ENCODE measurements around the gene PIWIL4.

The PIWIL4 gene

DNA sequence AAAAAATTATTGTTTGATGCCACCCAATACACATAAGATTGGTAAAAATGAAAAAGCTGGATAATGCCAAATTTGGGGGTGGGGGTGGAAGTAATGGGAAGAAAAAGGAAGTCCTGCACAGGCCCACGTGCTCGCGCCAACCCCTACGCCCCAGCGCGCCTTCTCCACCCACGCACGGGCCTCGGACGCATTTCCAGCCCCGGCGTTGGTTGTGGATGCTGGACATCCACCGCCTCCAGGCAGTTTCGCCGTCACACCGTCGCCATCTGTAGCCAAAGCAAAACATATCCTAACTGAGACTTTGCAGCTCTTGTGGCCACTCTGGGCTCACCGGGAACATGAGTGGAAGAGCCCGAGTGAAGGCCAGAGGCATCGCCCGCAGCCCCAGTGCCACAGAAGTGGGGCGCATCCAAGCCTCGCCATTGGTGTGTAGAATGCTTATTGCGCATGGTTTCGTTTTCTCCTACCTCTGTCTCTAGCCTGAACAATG, at the start of gene PIWIL4:
Gene PIWIL4, plus strand, starts transcription at position 188 of the 490 bp plus-strand sequence. Its CDS starts 151 bp downstream, at position 339.
- no peak for DNase-seq

DNA sequence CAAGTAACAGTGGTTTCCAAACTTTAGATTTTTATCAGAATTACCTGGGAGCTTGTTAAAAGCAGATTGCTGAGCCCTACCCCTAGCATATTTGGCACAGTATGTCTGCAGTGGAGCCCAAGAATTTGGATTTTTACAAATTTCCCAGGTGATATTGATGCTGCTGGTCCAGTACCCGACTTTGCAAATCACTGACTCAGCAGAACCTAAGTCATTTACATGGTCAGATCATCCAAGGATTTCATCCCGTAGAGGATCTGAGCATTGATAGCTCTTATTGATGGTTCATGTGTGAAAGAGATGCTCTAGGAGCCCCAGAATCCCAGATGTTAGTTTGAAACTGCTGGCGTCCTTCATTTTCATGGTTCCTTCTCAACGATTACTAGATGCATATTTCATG, 48.9 kb upstream of the PIWIL4 start:
- no peak for DNase-seq

DNA sequence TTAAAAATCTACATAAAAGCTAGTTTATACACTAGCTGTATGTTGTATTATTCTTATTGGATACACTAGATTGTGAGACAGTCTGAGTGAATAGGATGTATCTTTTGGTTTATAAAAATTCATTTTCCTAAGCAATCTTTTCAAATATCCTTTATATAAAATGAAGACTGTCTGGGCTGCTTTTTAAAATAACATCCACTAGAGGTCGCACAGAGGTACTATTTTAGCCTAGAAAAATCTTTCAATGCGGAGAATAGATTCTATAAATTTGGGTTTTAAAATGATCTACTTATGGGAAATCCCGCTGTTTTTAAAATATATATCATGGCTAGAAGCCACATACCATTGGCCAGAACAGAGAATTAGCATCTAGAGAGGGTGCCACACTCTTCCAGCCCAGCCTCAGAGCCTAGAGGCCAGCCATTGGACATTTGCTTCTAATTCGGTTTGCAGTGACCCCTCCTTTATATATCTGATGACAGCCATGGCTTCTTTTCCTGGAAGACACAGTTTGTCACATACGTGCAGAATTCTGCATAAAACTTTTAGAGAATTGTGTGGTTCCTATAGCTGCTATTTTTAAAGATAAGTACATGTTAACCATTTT, 47.6 kb upstream of the PIWIL4 start:
- no peak for DNase-seq

DNA sequence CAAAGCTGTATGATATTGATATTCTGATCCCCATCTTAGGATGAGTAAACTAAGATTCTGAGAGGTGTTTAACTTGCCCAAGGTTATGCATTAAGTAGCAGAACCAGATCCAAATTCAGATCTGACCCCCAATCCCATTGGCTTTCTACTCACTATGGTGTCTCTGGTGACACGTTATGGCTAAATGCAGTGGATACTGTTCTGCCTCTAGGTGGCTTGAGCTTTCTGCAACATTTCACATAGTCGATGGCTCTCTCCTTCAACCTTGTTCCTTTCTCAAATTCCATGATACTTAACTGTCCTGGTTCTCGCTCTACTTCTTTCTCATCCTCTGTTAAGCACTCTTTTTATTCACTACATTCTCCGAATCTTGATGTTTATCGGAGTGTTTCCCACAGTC, 45.5 kb upstream of the PIWIL4 start:
- no peak for DNase-seq

DNA sequence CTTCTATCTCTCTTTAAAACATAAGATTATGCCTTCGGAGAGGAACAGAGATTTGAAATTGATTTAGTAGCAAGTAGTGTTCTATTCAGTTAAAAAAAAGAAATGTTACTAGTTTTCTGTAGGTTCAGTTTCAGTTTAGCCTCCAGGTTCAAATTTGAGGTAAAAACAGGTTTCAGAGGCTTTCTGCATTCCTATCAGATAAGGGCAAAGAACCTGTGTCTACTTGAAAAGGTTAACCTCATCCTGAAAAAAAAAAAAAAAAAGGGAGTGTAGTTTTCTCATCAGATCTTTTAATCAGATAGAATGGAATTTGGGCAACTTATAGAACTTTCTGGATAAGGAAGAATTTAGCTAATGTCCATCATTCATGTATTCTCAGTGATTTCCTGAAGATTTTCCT, 42.8 kb upstream of the PIWIL4 start:
- no peak for DNase-seq

DNA sequence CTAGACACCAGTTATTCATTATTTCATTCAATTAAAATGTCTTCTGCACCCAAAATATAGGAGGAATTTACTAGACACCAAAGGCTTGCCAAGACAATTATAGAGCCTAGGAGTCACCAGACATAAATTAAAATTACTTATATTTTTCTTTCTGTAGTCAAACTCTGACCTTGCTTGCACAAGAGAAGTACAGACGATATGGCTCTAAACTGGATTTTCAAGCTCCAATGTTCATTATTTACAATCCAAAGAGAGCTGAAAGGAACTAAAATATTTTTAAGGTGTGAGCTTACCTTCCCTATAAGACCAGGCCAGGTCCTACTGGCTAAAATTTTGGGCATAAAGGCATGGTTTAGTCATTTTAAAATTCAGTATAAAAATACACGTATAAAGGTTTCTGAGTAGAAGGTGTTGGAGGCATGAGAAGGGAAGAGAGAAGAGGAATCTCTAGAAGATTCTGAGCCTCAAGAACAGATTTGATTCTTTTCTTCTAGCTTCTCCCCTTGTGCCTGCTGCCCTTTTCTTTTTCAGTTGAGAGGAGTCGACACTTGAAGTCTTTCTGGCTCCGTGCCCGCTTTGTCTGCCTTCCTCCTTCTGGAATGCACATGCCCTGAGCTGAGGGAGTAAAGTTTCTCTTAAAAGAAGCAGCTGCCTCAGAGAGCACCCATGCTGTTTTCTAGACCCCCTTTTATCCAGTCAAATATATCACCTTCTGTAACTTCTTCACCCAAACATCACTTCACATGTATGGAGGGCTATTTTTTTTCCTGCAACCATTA, 41.4 kb upstream of the PIWIL4 start:
- DNase-seq: no peak

DNA sequence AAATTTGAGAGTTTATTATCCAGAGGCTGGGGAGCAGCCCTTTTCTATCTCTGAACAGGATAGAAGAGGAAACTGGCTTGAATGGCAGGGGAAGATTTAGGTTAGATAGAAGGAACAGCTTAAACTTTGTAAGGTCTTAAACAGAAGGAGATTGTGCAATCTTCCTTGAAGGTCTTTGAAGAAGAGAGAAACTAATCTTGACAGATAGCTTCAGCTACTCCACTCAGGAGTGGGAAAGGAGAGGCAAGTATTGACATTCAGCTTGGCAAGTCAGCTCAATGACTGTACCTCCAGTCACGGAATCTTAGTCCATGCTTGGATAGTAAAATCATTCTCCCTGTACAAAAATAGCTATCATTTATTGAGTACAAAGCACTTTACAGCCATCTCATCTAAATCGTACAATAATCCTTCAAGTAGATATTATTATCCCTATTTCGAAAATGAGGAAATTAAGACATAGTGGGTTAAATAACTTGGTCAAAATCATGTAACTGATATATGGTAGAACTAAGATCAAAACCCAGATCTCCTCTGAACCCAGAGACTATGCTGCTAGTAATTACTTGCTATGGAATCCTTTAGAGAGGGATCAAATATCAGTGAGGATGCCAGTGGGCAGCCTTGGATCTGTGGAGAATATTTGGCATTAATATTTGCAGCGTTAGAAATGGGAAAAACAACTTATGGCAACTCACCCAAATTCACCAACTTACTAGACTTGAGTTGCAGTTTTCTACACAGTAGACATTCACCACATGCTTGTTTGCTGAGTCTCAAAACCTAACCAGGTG, 40.3 kb upstream of the PIWIL4 start:
- no peak for DNase-seq

DNA sequence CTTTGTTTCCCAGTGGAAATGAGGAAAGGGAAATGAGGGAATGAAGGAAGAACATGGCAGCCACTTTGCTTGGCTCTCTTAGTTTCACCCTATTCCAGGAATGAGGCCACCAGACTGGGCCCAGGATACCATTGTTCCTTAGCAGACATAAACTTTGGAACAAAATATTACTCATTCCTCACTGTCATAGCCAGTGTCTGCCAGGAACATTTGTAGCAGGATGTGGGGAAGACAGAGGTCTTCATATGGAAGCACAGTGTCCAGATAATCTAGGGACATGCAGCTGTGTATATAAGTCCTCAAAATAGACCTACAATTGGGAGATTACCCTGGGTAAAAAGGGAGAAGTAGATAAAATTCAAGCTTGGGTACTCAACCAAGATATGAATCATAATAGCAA, 38.6 kb upstream of the PIWIL4 start:
- no peak for DNase-seq

DNA sequence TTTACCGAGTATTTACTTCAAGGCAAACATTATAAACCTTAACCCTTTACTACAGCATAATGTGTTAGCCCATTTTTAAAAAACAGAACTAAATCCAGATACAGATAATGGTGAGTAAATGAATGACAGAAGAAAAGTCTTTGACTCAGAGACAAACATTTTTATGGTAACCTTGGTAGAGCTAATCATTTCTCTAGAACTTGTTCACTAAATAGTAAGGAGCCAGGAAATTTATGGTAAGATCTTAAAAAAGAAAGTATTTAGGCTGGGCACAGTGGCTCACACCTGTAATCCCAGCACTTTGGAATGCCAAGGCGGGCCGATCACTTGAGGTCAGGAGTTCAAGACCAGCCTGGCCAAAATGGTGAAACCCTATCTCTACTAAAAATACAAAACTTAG, 35.0 kb upstream of the PIWIL4 start:
- no peak for DNase-seq

DNA sequence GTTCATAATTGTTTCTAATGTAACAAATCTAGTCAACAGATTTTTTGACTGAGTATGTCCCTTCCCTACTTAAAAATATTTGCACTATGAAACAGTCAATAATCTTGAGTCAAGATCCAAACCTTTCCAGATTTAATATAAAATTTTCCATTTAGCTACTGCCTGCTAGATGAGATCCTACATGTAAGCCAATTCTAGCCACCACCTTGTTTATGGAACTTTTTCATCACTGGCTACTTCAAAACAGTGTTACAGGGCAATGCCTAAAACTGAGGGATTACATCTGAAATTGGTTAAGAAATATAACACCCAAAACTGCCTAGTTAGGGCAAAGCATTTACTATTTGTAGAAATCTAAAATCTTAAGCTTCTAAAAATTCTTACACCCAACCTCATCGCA, 34.0 kb upstream of the PIWIL4 start:
- no peak for DNase-seq

DNA sequence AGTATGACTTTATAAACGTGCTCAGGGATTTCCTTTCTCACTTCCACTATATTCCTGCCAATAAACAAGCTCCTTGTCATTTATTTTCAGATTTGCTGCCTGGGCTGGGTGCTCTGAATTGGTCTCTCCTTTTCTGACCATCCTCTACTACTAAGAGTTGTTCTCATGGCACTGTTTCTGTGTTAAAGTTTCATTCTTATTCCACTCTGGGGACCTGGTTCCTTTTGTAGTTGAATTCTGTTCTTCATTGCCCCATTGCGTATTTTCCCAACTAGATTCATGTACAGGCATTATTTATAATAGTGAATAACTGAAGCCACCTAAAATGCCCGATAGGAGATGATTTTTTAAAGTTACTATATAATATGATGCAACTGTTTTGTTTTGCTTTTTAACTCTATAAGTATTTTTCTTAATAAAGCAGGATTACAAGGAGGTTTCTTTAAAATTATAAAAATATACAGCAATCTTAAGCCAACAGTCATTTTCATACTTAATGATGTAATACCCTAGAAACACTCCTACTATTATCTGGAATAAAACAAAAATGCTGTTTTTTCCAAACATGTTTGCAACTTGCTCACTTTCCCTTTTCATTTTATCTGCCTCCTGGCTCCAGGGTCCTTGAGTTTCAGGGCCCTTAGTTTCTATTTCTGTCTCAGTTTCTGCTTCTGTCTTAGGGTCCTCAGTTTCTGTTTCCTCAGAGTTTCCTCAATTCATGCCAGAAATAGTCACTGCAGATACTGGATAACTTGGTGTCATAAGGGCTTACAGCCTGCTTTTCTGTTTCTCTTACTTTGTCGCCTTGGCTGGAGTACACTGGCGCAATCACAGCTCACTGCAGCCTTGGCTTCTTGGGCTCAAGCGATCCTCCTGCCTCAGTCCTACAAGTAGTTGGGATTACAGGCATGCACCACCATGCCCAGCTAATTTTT, 33.2 kb upstream of the PIWIL4 start:
- DNase-seq: no peak

DNA sequence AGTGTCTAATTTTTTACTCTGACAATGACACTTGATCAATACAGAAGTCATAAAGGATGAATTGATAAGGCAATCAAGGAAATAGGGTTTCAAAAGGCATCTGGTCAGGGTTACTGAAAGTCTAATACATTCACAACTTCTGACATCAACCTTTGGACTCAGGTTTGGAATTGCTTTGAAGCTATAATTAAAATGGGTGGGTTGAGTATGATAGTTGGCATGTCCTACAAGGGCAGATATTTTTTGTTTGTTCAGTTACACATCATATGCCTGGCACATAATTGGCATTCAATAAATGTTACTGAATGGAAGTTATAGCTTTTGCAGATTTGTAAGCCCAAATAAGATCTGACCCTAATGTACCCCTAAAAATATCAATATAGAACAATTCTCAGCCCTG, 30.8 kb upstream of the PIWIL4 start:
- no peak for DNase-seq

DNA sequence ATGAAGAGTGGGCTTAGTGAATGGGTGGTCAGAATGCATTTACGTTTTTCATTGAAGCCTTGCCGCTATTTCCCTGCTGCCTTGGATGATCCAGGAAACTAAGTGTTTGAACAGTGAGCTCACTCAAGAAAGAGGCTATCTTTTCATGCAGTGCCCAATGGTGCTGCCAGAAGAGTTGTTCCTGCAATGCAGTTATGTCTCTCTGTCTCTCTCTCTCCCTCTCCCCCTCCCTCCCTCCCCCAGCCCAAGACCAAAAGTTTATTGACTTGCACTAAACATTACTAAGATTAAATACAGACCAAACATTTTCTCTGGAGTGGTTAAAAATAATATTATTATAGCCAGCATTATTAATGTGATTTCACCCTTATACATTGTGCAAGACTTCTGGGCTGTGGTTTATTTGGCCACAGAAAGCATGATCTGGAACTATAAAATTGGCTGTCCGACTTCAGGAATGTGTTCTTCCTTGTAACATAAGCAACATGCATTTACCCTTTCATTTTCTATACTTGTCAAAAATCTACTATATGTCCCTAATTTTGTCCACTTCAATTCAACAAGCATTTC, 30.1 kb upstream of the PIWIL4 start:
- DNase-seq: no peak

DNA sequence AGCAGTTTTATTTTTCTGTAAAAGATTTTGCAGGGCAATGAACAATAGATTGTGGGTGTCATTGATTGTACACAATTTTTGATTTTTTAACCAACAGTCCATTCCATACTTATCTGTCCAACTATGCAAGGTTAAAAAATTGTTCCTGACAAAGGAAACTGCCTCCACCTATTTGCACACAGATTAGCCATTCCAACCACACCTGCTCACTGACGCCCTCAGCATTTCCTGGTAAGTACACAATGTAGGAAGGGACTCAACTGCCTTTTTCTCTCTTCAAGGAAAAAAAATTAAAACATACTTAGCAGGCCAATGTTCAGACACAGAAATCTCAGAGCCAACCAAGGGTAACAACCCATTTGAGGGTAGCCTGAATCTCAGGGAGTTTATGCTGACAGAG, 27.7 kb upstream of the PIWIL4 start:
- no peak for DNase-seq

DNA sequence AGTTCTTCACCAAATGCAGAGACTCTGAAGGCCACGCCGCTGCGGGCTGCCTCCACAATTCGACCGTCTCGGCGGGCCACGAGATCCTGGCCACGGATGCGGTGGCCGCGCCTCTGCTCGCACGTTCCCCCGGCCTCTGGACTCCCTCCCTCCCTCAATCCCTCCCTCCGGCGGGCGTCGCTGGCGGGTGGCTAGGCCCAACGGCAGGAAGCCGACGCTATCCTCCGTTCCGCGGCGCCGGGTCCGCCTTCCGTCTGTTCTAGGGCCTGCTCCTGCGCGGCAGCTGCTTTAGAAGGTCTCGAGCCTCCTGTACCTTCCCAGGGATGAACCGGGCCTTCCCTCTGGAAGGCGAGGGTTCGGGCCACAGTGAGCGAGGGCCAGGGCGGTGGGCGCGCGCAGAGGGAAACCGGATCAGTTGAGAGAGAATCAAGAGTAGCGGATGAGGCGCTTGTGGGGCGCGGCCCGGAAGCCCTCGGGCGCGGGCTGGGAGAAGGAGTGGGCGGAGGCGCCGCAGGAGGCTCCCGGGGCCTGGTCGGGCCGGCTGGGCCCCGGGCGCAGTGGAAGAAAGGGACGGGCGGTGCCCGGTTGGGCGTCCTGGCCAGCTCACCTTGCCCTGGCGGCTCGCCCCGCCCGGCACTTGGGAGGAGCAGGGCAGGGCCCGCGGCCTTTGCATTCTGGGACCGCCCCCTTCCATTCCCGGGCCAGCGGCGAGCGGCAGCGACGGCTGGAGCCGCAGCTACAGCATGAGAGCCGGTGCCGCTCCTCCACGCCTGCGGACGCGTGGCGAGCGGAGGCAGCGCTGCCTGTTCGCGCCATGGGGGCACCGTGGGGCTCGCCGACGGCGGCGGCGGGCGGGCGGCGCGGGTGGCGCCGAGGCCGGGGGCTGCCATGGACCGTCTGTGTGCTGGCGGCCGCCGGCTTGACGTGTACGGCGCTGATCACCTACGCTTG, 23.2 kb upstream of the PIWIL4 start, which contains the start of gene FUT4:
Gene FUT4, plus strand, starts transcription at position 227 of the 951 bp plus-strand sequence. Its CDS starts 213 bp downstream, at position 440.
- DNase-seq: peak; percentile 48

DNA sequence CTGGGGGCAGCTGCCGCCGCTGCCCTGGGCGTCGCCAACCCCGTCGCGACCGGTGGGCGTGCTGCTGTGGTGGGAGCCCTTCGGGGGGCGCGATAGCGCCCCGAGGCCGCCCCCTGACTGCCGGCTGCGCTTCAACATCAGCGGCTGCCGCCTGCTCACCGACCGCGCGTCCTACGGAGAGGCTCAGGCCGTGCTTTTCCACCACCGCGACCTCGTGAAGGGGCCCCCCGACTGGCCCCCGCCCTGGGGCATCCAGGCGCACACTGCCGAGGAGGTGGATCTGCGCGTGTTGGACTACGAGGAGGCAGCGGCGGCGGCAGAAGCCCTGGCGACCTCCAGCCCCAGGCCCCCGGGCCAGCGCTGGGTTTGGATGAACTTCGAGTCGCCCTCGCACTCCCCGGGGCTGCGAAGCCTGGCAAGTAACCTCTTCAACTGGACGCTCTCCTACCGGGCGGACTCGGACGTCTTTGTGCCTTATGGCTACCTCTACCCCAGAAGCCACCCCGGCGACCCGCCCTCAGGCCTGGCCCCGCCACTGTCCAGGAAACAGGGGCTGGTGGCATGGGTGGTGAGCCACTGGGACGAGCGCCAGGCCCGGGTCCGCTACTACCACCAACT, 22.4 kb upstream of the PIWIL4 start:
- peak; percentile 1 for DNase-seq

DNA sequence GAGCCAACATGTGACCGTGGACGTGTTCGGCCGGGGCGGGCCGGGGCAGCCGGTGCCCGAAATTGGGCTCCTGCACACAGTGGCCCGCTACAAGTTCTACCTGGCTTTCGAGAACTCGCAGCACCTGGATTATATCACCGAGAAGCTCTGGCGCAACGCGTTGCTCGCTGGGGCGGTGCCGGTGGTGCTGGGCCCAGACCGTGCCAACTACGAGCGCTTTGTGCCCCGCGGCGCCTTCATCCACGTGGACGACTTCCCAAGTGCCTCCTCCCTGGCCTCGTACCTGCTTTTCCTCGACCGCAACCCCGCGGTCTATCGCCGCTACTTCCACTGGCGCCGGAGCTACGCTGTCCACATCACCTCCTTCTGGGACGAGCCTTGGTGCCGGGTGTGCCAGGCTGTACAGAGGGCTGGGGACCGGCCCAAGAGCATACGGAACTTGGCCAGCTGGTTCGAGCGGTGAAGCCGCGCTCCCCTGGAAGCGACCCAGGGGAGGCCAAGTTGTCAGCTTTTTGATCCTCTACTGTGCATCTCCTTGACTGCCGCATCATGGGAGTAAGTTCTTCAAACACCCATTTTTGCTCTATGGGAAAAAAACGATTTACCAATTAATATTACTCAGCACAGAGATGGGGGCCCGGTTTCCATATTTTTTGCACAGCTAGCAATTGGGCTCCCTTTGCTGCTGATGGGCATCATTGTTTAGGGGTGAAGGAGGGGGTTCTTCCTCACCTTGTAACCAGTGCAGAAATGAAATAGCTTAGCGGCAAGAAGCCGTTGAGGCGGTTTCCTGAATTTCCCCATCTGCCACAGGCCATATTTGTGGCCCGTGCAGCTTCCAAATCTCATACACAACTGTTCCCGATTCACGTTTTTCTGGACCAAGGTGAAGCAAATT, 21.7 kb upstream of the PIWIL4 start:
- no peak for DNase-seq

DNA sequence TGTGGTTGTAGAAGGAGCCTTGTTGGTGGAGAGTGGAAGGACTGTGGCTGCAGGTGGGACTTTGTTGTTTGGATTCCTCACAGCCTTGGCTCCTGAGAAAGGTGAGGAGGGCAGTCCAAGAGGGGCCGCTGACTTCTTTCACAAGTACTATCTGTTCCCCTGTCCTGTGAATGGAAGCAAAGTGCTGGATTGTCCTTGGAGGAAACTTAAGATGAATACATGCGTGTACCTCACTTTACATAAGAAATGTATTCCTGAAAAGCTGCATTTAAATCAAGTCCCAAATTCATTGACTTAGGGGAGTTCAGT, 21.1 kb upstream of the PIWIL4 start:
- DNase-seq: no peak

DNA sequence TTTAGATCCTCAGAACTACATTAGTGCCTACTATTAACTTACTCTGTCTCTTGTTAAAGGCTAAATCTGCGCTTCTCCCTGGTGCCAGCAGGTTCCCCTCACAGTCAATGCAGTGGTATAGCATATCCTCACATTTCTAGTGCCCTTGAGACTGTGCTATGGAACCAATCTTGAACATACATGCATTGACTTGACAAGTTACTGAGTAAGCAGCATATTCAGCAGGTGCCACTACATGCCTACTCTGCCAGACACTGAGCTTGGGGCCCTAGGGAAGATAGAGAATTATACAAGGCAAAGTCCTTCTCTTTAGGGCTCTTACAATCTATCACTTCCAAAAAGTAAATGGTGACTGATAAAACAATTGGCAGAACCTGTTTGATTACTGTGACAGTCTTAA, 20.3 kb upstream of the PIWIL4 start:
- DNase-seq: no peak

DNA sequence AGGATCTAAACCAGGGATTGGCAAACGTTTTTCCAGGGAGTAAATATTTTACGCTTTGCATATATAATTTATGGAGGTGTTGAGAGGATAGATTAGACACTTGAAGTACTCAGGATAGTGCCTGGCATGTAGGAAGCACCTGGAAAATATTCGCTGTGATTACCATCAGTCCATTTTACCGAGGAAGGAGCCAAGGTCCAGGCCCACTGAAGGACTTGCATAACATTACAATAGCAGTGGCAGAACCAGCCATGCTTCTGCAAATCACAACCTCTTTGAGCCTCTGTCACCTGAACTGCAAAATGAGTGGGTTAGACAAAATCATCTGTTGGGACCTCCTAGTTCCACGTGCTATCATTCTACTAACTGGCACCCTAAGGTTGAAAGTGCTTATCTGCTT, 18.0 kb upstream of the PIWIL4 start:
- DNase-seq: no peak

All from activated T-cell treated with anti-CD3 and anti-CD28 coated beads for 4 hours (primary cell).